IPS-20b (cell line): ENCODE data around the gene WWTR1.

Experiments
- H3K27ac ChIP-seq: one replicate; pipeline ENCODE4 v1.5.1; 2013; ENCODE audit warnings: low read length
- H3K27me3 ChIP-seq: 2 replicates; pipeline ENCODE4 v1.6.1; 2013; ENCODE audit warnings: mild to moderate bottlenecking, low read length, inconsistent platforms; ENCODE audit not compliant: insufficient read depth
- H3K36me3 ChIP-seq: 2 replicates; pipeline ENCODE4 v1.6.1; 2013; ENCODE audit warnings: low read depth, mild to moderate bottlenecking, inconsistent platforms, low read length, moderate library complexity; ENCODE audit not compliant: insufficient read depth
- H3K4me1 ChIP-seq: 2 replicates; pipeline ENCODE4 v1.6.1; 2013; ENCODE audit warnings: mild to moderate bottlenecking, control low read depth, inconsistent platforms, low read length, moderate library complexity; ENCODE audit not compliant: insufficient read depth
- H3K4me3 ChIP-seq: 2 replicates; pipeline ENCODE4 v1.5.1; 2013; ENCODE audit warnings: mild to moderate bottlenecking, low read length, inconsistent platforms
- H3K9ac ChIP-seq: 2 replicates; pipeline ENCODE4 v1.6.1; 2013; ENCODE audit warnings: low read depth, mild to moderate bottlenecking, inconsistent platforms, low read length, moderate library complexity
- H3K9me3 ChIP-seq: 2 replicates; pipeline ENCODE4 v1.6.1; 2013; ENCODE audit warnings: mild to moderate bottlenecking, low read depth, low read length, inconsistent platforms; ENCODE audit not compliant: insufficient read depth

WWTR1 gene

DNA sequence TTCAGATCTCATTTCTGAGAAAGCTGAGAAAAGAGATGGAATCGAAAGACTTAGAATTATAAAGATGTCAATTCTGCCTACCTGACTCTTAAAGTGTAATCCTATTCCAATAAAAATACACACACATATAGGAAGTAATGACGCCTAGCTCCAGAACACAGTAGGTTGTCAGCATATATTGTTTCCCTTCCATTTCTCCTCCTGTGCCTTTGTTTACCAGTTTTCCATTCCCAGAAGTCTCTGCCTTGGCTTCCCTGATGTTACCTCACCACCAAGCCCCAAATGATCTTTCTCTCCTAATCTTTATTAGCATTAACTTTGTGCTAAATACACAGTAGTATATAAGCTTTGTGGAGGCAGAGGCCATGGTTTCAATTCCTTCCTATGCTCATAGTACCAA lies 143.4 kb downstream of the WWTR1 start:
- no peaks in the 10 kb centered on the region for H3K9me3 ChIP-seq
- H3K4me1 ChIP-seq: no peaks in the 10 kb centered on the region
- H3K27me3 ChIP-seq: no peaks in the 10 kb centered on the region
- H3K27ac ChIP-seq: no peak overlapping the region
- H3K9ac ChIP-seq: no peak overlapping the region
- H3K4me3 ChIP-seq: no peak overlapping the region
- H3K36me3 ChIP-seq: no peaks in the 10 kb centered on the region

DNA sequence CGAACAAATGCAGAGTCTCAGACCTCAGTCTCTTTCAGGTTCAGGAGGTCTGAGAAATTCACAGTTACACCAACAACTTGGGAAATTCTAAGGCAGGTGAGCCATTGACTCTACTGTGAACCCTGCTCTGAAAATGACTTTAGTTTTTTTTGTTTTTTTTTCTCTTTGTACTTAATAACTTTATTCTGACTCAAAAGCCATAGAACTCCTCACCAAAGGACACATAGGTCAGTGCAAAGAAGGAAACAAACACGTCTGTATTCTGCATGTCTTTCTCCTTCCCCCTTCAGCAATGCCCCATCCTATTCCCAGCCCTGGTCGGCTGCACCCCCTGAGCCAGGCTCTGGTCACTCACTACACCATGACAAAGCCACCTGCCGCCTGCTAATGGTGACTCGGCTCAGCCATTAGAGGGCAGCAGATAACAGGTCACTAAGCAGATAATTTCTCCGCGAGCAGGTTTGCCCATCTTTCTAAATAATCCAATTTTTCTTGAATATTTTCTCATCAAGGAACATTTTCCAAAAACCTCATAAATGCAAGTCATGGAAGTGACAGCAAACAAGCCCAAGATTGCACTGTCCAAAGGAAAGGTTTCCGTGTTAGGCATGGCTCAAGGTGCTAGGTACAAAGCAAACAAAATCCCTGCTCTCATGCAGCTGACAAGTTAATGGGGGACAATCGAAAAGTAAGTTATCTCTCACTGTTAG lies 145.6 kb downstream of the WWTR1 start:
- no peak overlapping the region for H3K27ac ChIP-seq
- no peak overlapping the region for H3K9ac ChIP-seq
- no peaks in the 10 kb centered on the region for H3K27me3 ChIP-seq
- H3K4me3 ChIP-seq: peak overlapping the region; percentile 48; the same call in 1 of the 2 replicates
- H3K9me3 ChIP-seq: no peaks in the 10 kb centered on the region
- H3K4me1 ChIP-seq: no peaks in the 10 kb centered on the region
- no peaks in the 10 kb centered on the region for H3K36me3 ChIP-seq

DNA sequence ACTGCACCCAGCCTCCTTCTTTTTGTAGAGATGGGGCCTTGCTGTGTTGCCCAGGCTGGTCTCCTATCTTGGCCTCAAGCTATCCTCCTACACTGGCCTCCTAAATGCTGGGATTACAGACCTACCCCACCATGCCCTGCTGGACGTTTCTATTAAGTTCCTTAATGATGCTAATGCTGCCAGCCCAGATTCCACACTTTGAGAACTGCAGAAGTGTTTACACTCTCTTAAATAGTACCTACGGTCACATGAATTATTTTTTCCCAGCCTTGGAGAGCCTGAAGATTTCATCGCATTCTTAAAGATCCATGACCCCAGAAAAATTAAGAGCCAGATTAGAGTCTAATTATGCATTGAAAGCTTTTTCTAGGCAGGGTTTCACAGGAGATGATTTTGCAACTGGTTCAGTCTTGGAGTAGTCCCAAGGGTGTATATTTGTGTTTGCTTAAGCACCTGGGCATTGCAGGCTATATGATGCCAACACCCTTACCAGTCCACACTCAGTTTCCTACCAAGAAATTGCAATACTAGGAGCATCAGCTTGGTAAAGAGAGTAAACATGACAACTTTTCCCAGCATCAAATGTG lies 146.7 kb downstream of the WWTR1 start:
- H3K9me3 ChIP-seq: no peaks in the 10 kb centered on the region
- H3K27me3 ChIP-seq: no peaks in the 10 kb centered on the region
- H3K4me1 ChIP-seq: no peaks in the 10 kb centered on the region
- no peak overlapping the region for H3K9ac ChIP-seq
- H3K27ac ChIP-seq: no peak overlapping the region
- H3K36me3 ChIP-seq: no peaks in the 10 kb centered on the region
- H3K4me3 ChIP-seq: no peak overlapping the region

DNA sequence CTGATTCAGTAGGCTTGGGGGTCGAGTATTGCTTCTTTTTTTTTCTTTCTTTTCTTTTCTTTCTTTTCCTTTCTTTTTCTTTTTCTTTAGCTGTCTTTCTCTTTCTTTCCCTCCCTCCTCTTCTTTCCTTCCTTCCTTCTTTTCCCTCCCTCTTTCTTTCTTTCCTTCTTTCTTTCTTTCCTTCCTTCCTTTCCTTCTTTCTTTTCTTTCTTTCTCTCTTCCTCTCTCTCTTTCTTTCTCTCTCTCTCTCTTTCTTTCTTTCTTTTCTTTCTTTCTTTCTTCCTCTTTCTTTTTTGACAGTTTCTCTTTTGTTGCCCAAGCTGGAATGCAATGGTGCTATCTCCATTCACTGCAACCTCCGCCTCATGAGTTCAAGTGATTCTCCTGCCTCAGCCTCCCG lies 147.3 kb downstream of the WWTR1 start:
- H3K36me3 ChIP-seq: no peaks in the 10 kb centered on the region
- no peaks in the 10 kb centered on the region for H3K9me3 ChIP-seq
- no peak overlapping the region for H3K27ac ChIP-seq
- H3K4me3 ChIP-seq: no peak overlapping the region
- no peaks in the 10 kb centered on the region for H3K27me3 ChIP-seq
- no peak overlapping the region for H3K9ac ChIP-seq
- H3K4me1 ChIP-seq: no peaks in the 10 kb centered on the region

DNA sequence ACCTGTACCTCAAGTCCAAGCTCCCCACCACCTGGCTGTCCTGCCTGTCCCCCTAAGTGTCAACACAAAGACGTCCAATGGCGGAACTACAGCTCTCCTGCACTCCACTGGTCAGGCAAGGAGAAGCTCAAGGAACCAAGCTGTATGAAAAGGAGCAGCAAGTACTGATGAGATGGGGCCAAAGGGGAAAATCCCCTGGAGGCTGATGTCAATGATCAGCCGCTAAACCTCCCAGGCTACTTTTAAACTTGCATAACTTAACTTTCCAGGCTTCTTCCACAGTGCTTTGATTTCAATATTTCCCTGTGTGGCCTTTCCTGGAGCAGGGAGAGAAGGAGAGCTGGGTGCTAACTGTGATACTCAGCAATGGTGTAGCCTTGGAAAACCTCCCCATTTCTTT lies 148.3 kb downstream of the WWTR1 start:
- H3K9ac ChIP-seq: no peak overlapping the region
- no peaks in the 10 kb centered on the region for H3K27me3 ChIP-seq
- H3K36me3 ChIP-seq: no peaks in the 10 kb centered on the region
- no peak overlapping the region for H3K27ac ChIP-seq
- H3K9me3 ChIP-seq: no peaks in the 10 kb centered on the region
- no peaks in the 10 kb centered on the region for H3K4me1 ChIP-seq
- no peak overlapping the region for H3K4me3 ChIP-seq

DNA sequence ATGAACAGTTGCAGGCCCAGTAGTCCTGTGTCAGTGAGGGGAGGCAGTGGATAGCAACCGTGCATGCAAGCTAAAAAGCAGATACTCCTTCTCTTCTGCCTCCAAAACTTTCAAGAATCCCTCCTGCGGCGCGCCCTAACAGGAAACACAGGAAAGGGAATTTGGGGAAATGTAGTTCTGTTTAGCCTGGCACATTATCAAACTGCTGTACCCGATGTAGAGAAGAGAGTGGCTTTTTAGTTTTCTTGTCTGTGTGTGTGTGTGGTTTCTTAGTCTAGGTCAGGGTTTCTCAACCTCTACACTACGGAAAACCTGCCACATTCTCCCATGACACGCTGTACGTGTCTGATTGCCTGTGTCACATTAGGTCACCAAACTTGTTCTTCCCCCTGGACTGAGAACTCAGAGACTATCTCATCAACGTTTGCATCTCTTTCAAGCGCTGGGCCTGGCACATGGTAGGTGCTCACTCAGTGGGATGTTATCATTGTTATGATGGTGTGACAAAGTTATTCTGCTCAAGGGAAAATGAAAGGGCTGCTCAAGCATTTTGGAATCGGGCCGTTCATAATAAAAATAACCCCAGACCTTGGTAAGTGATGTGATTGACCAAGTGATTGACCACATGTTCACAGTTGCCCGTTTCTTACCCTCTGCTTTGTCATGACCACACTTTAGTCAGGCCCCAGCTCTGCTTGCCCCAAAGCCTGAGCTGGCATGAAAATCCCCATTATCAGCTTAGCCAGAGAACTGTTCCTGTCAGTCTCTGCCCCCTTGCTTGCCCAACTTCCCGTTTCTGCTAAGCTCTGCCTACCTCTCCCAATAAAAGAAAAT lies 150.1 kb downstream of the WWTR1 start:
- Histone ChIP-seq H3K27me3 (no peaks in the 10 kb centered on the region), H3K4me1 (no peaks in the 10 kb centered on the region), H3K27ac (no peak overlapping the region), H3K9me3 (no peaks in the 10 kb centered on the region), H3K9ac (no peak overlapping the region), H3K36me3 (no peaks in the 10 kb centered on the region), H3K4me3 (no peak overlapping the region)

DNA sequence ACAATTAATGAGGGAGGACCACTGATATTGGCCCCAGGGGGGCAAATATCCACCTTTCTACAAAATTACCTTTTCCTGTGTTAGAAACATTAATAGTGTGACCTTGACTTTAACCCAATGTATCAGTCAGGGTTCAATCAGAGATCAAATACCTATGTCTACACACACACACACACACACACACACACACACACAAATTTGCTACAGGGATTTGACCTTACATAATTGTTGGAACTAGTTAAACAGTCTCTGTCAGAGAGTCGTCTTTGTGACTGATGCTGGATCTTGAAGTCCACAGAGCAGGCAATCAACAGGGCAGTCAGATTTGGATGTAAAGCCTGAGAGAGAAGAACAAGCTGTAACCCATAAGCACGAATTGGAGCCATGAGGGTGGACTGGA lies 150.9 kb downstream of the WWTR1 start:
- H3K9me3 ChIP-seq: no peaks in the 10 kb centered on the region
- no peaks in the 10 kb centered on the region for H3K27me3 ChIP-seq
- H3K4me1 ChIP-seq: no peaks in the 10 kb centered on the region
- no peak overlapping the region for H3K9ac ChIP-seq
- no peak overlapping the region for H3K4me3 ChIP-seq
- H3K27ac ChIP-seq: no peak overlapping the region
- no peaks in the 10 kb centered on the region for H3K36me3 ChIP-seq

DNA sequence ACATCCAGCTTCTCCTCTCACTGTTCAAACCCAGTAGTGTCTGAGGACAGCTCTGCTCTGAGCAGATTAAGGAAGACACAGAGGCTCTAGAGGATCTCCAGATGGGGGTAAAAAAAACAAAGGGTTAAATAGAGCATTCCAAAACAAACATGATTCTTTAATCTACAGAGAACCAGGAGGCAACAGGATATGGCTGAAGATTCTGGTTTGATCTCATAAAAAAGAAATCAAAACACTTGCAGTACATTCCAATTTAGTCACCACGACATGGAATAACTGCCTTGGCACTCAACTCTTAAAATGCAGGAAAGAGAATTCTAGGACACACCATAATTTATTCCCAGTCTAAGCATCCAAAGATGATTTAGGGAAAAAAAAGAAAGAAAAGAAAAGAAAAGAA lies 151.3 kb downstream of the WWTR1 start:
- no peaks in the 10 kb centered on the region for H3K36me3 ChIP-seq
- H3K9me3 ChIP-seq: no peaks in the 10 kb centered on the region
- H3K4me3 ChIP-seq: no peak overlapping the region
- H3K27ac ChIP-seq: no peak overlapping the region
- no peaks in the 10 kb centered on the region for H3K27me3 ChIP-seq
- no peak overlapping the region for H3K9ac ChIP-seq
- peaks cover 2% of the 10 kb centered on the region; the same call in 1 of the 2 replicates for H3K4me1 ChIP-seq

DNA sequence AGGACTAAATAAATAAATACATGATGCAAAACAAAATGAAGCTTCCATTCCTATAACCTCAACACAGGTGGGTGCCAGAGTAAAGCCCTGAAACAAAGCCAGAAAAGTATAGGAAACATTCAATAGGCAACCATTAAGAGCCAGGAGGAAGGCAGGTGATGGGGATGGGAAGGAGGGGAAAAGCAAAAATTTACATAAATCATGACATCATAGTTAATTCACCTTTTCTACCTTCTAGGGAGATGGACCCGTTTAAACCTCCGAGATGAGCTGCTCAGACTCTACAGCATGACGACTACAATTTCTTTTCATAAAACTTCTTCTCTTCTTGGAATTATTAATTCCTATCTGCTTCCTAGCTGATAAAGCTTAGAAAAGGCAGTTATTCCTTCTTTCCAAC lies 155.4 kb downstream of the WWTR1 start:
- Histone ChIP-seq H3K4me1 (peaks cover 3% of the 10 kb centered on the region; the same call in 1 of the 2 replicates), H3K27ac (no peak overlapping the region), H3K36me3 (no peaks in the 10 kb centered on the region), H3K9me3 (no peaks in the 10 kb centered on the region), H3K9ac (no peak overlapping the region), H3K27me3 (no peaks in the 10 kb centered on the region), H3K4me3 (no peak overlapping the region)

DNA sequence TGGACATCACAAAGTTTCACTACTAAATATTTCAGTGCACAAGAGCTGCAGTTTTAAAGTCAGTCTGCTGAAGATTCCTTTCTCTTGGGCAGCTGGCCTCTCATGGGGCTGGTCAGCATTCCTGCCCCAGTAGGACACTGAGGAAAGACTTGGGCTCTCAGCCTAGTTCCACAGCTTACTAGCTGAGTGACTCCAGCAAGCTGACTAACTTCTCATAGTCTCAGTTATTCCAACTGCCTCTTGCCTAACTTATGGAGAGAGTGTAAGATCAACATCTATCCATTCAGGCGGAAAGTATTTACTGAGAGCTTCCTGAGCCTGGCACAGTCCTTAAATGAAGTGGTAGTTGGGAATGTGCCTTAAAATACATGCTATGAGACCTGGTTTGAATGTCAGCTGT lies 156.3 kb downstream of the WWTR1 start:
- no peak overlapping the region for H3K9ac ChIP-seq
- no peaks in the 10 kb centered on the region for H3K36me3 ChIP-seq
- H3K27me3 ChIP-seq: no peaks in the 10 kb centered on the region
- H3K4me3 ChIP-seq: no peak overlapping the region
- peaks cover 3% of the 10 kb centered on the region; the same call in 1 of the 2 replicates for H3K4me1 ChIP-seq
- H3K27ac ChIP-seq: no peak overlapping the region
- H3K9me3 ChIP-seq: no peaks in the 10 kb centered on the region

DNA sequence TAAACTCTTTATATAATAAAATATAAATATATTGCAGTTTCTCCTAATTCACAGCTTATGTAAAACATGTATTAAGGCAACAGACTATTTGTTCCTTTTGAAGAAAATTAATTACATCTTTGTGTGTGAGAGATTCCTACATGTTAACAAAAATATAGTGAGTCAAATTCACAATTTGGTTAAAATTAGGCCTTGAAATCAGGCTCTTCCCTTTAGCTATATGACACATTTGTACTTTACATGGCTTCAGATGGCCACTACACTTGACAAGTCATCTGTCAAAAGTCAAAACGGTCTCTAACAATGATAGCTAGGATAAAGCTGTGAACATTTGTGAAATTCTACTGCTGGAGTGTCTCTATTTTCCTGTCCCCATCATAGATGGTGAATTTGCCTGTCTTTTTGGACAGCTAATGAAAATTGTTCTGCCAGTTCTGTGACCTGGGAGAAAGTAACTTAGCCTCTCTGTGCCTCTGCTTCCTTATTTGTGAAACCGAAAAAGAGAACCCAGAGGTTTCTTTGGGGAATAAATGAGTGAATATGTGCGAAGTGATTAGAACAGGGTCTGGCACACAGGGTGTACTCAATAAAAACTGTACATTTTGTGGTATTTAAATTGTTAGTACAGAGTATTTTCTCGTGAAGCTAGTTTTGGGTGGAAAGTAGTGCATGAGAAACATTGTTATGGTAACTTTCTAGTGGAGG lies 159.7 kb downstream of the WWTR1 start:
- H3K27me3 ChIP-seq: no peaks in the 10 kb centered on the region
- no peaks in the 10 kb centered on the region for H3K9me3 ChIP-seq
- H3K4me3 ChIP-seq: no peak overlapping the region
- peaks cover 3% of the 10 kb centered on the region; the same call in 1 of the 2 replicates for H3K4me1 ChIP-seq
- H3K36me3 ChIP-seq: no peaks in the 10 kb centered on the region
- H3K9ac ChIP-seq: no peak overlapping the region
- H3K27ac ChIP-seq: no peak overlapping the region
